SKM-1 (cell line): ENCODE results near the gene GAS2.

Experiments used
- DNase-seq: peaks from one replicate; lab custom pipeline; 2025; ENCODE audit not compliant: unreplicated experiment; lab: John Stamatoyannopoulos, UW

Gene GAS2

DNA sequence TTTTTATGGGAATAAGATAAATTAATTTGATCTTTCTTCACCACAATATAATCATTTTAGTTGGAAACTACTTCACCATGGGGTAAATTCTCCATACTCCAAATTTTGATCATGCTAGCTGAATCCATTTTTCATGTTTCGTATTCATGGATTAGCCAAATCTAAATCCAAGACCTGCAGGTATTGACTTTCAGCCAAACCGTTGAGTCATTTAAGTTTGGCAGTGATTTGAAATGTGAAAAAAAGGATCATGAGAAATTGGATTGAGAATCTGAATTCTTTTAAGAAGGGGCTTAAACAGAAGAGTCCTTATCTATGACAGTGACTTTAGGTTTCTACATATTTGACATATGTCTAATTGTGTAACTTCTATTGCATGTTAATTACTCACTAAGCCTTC lies 5.3 kb downstream of the GAS2 start:
- DNase-seq, result no peak

DNA sequence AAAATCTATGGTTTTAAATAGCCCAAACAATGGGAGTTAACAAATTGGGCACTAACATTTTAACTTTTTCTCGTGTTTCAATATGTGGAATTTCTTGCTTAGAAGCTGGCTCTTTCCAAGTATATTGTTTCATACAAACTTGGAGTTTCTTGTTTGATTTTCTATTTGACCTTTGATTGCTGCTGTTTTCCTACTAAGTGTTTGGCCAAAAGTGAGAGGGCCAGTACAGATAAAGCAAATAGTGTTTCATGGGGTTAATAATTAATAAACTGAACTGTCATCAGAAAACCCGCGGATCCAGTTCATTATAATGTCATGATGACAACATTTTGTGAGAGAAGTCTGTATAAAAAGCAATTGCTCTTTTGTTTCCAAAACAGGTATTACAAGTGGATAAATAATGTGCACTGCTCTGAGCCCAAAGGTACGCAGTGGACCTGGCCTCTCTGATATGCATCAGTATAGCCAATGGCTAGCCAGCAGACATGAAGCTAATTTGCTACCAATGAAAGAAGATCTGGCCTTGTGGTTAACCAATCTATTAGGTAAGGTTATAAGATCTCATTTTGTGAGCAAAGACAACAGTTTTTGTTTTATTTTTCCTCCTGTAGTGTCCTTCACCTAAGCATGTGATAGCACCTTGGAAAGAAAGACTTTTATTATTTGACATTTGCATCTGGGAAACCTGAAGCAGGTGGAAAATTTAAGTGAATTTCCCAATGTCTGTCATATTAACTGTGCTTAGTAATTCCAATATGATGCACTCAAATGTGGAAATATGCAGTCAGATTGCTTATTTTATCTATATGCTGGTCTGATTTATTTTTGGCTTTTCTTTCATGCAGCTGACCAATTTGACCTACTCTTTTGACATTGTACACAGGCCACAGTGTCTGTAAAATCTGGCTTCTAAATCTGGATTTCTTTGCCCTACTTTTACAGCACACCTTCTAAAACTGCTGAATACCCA lies 8.3 kb downstream of the GAS2 start:
- DNase-seq, result no peak

DNA sequence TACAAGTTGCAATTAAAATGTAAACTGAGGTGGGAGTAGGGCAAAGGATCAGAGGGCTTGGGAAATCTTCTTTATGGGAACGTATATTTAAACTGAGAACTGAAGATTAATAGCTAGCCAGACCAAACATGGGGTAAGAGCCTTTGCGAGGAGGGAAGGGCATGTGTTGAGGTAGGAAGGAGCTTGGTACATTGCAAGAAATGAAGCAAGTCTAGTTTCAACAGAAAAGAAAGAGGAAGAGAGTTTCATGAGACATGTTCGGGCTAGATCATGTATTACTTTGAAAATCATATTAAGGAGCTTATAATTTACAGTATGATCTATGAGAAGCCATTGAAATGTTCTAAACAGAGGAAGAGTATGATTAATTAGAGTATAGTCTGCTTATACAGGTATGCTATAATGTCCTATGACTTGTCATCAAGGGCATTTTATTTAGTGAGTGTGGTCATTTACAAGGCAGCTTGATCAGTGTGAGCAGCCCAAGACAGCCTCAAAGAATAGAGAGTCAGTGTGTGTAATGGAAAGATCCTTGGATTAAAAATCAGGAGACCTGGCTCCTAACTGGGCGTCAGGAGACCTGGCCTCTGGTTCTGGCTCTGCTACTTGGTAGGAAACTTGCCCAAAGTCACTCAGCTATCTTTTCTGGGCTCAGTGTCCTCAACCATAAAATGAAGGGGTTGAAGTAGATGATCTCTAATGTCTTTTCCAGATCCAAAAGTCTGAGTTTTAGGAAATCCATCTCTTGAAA lies 10.9 kb downstream of the GAS2 start:
- peak; percentile 93 for DNase-seq

DNA sequence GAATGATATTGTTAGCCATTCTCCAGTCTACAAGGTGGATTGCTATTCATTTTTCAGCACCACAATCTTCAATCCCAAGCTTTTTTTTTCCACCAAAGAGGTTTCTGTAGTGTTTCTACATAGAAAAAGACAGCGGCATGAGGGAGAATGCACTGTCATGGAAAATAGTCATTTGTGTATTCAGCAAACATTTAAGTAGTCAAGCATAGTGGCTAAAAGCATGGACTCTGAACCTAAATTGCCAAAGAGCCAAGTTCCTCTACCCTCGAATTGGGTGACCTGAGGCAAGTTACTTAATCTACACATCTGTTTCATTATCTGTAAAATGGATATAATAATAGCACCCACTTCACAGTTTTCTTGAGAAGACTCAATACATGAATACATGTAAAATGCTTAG lies 14.2 kb downstream of the GAS2 start:
- DNase-seq, result no peak

DNA sequence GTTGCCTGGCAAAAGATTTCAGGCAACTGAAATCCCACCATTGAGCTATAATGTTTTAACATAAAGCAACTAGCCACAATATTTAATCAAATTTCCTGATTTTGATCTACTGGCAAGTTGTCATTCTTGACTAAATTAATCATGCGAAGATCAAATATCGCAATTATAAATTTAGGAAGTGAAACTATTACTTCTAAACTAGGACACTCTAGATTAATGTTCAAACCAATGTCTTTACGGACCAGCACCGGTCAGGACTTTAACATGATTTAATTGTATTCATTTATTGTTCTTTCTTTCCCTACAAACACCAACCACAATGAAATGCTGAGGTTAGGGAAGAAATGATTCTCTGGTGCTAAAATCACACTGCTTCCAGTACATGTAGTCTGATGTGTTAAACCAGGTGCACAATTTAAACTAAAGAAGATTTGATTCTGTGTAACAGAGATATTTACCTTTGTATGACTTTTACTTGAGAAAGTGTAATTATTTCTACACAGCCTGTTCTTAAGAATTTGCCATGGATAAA lies 14.9 kb downstream of the GAS2 start:
- DNase-seq, result no peak

DNA sequence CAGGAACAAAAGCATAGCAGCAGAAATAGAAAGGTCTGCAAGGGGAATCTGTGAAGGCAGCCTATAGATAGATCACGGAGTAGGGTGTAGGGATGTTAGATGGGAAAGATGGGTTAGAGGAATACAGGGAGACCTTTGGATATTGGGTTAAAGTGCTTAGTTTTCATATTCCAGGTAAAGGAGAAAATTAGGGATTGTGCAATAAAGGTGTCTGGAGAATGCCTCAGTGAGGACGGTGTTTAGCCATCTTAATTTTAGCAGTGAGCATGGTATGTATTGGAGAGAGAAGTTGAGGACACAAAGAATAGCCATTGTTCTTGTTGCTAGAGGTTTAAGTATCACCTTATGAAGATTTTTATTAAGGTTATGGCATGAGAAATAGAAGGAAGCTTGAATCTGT lies 17.7 kb downstream of the GAS2 start:
- DNase-seq, result no peak

DNA sequence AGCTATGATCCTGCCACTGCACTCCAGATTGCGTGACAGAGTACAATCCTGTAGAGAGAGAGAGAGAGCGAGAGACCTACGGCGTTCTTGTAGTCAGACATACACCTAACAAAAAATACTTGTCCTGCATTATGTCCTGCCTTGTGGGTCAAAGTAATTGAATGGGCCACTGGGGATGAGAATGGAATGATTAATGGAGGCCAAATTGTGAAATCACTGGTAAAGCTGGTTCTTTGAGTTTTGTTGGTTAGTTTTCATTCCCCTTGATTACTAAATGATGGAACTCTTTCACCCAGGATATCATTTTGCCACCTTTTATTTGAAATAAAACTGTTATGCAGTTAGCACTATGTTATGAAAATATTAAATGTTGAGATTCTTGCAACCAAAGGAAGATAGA lies 18.7 kb downstream of the GAS2 start:
- no peak for DNase-seq

DNA sequence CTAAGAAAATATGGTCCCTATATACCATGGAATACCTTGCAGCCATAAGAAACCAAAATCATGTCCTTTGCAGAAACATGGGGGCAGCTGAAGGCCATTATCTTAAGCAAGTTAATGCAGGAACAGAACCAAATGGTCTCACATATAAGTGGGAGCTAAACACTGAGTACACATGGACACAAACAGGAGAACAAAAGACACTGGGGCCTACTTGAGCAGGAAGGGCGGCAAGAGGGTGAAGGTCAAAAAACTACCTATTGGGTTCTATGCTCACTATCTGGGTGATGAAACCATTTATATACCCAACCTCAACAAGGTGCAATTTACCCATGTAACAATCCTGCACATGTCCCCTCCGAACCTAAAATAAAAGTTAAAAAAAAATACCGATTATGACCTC lies 22.5 kb downstream of the GAS2 start:
- DNase-seq, result no peak

DNA sequence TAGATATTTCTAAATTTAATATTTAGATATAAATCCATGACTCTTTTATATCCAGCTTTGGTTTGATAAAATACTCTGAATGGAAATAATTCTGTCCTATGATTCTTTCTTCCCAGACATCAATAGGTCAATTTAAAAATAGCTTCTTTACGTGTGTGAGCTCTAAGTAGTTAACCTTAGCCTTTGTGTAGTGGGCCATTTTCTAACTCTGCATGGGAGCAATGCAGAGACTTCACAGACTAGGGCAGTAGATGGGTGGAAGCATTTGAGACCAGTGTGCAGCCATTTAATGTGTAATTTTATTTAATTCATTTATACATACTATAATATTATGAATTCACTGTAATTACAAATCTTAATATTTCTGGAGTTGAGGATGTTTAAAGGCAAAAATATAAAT lies 23.8 kb downstream of the GAS2 start:
- no peak for DNase-seq

DNA sequence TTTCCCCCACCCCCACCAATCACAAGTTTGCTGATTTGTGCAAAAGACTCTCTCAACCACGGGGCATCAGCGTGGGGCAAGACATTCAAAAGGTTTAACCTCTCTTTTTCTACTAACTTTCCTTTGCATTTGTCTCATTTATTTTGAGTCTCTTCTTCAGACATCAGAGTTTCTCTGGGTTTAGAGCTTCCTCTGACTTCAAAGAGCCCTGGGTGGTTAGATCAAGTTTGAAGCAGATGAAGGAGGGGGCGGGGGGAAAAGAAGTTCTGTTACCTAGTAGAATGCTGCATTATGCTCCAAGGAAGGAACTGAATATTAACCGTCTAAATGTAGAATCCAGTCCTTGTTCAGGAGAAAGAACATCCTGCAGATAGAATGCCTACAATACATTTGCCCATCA lies 24.5 kb downstream of the GAS2 start:
- no peak for DNase-seq

DNA sequence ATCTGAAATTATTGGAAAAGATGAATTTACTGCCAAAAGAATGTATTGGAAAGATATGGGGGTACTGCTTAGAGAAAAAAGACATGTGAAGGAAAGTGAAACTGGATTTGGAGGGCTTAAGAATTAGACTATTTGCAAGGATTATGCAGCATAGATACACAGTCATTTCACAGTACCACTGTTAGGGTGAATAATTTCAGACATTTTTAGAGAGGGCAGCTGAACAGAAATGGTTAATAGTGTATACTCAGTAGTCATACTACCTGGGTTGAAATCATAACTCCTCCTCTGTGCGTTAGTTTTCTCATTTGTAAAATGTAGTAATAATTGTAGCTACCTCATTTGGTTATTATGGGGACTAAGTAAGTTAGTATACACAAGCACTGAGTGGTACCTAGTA lies 33.0 kb downstream of the GAS2 start:
- no peak for DNase-seq

DNA sequence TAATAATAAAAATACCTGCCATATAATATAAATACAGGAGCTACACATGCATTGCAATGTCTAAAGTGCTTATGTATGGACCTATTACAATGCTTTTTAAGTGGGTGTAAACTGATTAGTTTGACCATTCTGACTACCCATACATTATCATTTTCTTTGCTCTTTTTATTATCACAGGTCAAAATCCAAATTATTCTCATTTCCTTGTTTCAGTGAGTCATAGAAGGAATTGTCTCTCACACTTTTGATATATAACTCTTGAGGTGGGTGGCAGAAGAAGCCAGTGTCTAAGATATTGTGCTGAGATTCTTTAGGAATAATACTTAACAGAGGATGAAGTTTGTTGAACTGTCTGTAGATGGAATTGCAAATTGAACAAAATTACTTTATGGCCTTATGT lies 35.6 kb downstream of the GAS2 start:
- DNase-seq, result no peak

DNA sequence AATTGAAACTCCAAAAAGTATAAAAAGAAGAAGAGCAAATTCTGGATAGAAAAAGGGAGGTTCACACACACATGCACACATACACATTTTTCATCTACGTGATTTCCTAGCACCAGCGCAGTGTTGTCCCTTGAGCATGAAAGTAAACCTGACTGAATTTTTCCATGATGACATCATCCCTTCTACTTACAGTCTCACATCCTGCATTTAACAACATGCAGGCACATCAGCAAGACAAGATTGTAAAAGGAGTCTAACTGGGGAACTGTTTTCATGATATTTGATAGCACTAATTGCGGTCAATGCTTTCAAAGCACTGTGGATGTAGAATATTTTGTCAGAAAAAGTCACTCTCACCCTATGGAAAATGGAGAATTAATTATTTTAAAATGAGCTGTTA lies 36.6 kb downstream of the GAS2 start:
- no peak for DNase-seq

DNA sequence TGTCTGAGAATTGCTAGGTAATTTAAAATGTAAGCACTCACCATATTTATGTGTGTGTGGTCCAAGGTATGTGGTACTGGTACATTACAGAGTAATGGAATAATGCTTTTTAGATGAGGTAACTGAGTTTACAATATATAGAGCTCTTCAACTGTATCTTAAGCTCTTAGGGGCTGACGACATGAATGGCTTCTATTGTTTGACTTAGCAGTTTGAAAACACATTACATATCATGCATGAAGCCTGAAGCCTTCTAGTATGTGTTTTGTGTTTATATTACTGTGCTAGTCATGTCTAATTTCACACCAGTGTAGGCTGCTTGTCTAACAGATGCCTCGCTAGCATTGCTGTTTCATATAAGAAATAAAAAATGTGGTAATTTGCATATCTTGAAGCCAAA lies 37.2 kb downstream of the GAS2 start:
- DNase-seq, result no peak

DNA sequence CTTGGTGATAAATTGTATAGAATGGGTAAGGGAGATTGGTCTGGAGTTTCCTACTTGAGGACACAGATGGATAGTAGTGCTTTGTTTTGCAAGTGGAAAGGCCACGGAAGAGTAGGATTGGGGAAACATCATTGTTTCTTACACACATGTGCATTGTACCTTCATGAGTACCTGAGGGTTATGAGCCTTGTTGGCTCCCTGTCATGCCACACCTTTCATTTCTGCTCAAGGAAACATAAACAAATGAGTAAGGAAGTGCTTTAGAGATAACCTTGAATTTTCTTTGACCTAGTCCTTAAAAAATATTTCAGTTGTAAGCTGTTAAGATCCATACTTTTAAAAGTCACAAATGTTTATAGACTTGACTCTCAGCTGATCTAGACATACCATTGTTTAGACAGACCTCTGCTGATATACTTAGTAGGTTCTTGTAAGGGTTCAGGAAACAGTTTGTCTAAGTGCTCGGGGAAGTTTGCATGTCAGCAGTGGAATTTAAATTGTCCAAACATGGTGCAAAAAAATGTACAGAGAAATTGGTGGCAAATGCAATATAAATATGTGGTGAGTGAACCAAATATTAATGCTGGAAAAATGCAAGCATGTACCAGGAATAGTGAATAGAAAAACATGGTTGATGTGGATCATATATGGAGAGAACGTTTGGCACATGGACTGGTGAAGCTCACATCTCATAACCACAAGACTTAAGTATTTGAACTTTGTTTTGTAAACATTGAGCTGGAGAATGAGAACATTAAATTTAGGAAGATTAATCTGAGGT lies 40.9 kb downstream of the GAS2 start:
- DNase-seq, result no peak

DNA sequence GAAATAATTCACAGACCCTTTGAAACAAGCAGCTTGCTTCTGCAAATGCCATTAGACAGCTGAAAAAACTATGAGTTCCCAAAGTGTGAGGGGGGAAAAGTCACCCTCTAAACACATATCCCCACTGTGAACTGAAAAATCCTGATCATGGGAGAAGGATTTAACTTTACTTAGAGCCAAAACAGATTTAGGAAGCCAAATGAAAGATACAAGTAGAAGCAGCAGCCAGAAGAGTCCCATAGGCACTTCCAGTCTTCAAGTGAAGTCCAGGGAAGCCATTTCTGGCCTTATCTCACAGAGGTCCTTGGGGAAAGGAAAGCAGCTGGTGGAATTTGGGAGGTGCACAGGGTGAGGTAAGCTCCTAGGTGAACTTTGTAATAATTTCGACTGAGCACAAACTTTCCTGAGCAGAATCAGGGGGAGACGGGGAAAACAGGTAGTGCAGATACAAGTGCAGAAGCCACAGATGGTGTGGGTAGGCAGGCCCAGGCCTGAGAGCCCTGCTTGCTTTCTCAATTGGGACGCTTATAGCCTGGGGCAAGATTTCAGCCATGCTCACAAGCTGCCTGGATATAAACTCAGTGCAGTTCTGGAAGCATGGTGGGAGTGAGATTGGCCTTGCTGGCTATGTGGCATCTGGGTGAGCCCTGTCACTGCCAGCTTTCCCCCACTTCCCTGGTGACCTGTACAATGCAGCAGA lies 44.8 kb downstream of the GAS2 start:
- no peak for DNase-seq

DNA sequence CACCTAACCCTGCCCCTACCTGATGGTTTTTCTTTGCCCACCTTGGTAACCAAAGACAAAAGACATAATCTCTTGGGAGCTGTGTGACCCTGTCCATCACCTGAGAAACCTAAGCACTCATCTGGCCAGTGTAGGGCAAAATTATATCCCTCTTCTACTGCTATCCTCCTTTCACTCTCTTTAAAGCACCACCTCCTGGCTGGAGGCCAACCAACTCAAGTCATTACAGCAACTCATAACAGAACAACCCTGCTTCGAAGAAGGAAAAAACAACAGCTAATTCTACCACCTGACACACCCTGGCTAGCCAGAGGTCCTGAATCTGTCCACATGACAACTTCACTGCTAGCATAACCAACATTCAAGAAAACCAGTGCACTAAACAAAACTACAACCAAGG lies 45.5 kb downstream of the GAS2 start:
- no peak for DNase-seq

DNA sequence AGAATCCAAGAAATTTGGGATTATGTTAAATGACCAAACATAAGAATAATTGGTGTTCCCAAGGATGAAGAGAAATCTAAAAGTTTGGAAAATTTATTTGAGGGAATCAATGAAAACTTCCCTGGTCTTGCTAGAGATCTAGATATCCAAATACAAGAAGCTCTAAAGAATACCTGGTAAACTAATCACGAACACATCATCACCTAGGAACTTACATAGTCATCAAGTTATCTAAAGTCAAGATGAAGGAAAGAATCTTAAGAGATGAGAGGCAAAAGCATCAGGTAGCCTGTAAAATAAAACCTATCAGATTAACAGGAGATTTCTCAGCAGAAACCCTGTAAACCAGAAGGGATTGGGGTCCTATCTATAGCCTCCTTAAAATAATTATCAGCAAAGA lies 46.9 kb downstream of the GAS2 start:
- DNase-seq, result no peak

DNA sequence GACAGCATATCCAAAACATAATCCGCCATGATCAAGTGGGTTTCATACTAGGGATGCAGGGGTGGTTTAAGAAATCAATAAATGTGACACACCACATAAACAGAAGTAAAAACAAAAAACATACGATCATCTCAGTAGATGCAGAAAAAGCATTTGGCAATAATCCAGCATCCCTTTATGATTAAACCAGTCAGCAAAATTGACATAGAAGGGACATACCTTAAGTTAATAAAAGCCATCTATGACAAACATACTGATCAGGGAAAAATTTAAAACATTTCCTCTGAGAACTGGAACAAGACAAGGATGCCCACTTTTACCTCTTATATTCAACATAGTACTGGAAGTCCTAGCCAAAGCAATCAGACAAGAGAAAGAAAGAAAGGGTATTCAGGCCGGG lies 49.6 kb downstream of the GAS2 start:
- DNase-seq, result no peak

DNA sequence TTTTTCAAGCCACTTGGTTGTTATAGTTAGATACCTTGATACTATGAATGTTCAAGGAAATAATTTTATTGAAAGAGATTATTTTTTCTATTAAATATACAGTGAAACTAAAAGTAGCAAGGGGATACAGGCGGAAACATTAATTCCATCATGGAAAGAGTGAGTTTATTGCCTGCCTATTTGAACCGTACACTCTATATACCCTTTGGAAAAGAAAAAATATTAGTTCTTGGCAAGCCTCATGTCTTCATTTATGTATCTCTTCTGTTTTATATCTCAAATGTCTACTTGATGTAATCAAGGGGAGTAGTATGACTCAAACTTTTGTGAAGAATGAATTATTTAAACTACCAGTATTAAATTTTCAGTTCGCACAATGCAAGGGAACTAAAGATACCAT lies 54.0 kb downstream of the GAS2 start:
- no peak for DNase-seq

DNA sequence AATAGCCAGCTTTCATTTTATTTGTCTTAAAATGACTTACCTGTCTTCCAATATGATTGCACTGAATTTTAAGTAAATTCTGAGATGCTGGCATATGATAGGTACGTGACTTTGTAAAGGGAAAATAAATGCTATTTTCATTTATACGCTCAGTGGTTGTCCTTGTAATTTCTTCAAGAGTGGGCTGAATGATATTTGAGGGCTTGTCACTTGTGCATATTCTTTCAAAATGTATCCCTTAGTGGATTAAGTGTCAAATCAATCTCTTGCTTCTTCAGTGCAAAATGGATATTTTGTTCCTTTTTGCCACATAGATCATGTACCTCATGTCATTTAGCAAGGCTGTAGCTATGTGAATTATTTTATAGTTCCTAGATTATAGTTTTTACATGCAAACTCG lies 56.9 kb downstream of the GAS2 start:
- no peak for DNase-seq
